IPS DF 6.9 (cell line): ENCODE data around the gene LZTS2.
A peak's percentile ranks its signal among the peaks of the same experiment; 100 is the strongest.

Source experiments
- DNase-seq: peaks from one replicate; pipeline ENCODE4 v3.0.0-alpha.2; 2013; ENCODE audit warnings: low read depth, low spot score
- H3K27ac ChIP-seq: one replicate; pipeline ENCODE4 v1.5.1; 2013; ENCODE audit warnings: low read length, control low read depth
- H3K27me3 ChIP-seq: 2 replicates; pipeline ENCODE4 v1.6.1; 2013; ENCODE audit warnings: mild to moderate bottlenecking, low read length; ENCODE audit not compliant: control insufficient read depth, insufficient read depth
- H3K36me3 ChIP-seq: 2 replicates; pipeline ENCODE4 v1.6.1; 2013; ENCODE audit warnings: low read length; ENCODE audit not compliant: control insufficient read depth, insufficient read depth
- H3K4me1 ChIP-seq: 2 replicates; pipeline ENCODE4 v1.6.1; 2013; ENCODE audit warnings: low read length; ENCODE audit not compliant: control insufficient read depth, insufficient read depth
- H3K4me3 ChIP-seq: 2 replicates; pipeline ENCODE4 v1.5.1; 2013; ENCODE audit warnings: mild to moderate bottlenecking, low read length
- H3K9me3 ChIP-seq: 2 replicates; pipeline ENCODE4 v1.6.1; 2013; ENCODE audit warnings: low read length, inconsistent platforms; ENCODE audit not compliant: control insufficient read depth, insufficient read depth
- WGBS: extraction: QIAGEN DNeasy Blood & Tissue Kit; methylation state at CpG from one replicate; pipeline ENCODE4 v1.1.7; 2013; ENCODE audit warnings: mixed read lengths, missing lambda C conversion rate; ENCODE audit not compliant: insufficient read length, insufficient coverage; 5-methylcytosine and 5-hydroxymethylcytosine counted together

The LZTS2 gene

DNA sequence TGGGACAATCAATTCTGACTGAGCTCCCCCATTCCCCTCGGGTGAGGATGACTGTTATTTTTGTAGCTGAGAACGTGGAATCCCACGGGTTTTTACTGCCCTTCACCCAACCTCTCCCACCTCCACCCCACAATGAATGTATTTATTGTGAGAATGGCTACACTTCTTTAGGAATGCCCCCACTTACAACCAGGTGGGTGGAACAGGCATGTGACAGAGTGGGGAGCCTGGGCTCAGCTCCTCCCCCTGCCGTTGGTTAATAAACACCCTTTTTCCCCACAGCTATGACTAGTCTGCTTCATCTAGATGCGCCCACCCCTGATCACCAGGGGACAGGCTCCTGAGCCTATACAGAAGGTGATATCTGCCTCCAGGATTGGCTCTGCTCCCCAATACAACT is 14.3 kb upstream of the LZTS2 start:
- H3K27me3 ChIP-seq, result no peaks in the 10 kb centered on the region
- no peak for DNase-seq
- peaks cover 11% of the 10 kb centered on the region for H3K36me3 ChIP-seq
- no CpG with 5 or more reads among the region's 5 CpGs for WGBS
- no peaks in the 10 kb centered on the region for H3K9me3 ChIP-seq
- peaks cover 4% of the 10 kb centered on the region; the same call in 1 of the 2 replicates for H3K4me1 ChIP-seq
- H3K4me3 ChIP-seq, result no peak overlapping the region
- H3K27ac ChIP-seq, result no peak overlapping the region

DNA sequence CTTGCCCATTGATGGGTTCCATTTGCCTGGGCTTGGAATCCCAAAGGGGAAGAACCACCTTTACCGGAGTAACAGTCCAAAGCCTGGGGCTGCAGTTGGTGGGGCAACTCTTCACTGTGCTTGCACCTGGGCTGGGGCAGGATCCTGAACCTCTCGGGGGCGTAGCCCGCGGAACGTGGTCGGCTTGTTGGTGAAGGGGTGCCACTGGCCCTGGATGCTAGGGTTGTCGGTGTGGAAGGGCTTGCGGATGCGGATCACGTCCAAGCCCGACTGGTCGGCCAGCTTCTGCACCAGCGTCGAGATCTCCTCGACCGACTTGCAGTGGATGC is 13.0 kb upstream of the LZTS2 start:
- H3K27me3 ChIP-seq, result no peaks in the 10 kb centered on the region
- DNase-seq, result no peak
- H3K9me3 ChIP-seq, result no peaks in the 10 kb centered on the region
- H3K4me1 ChIP-seq, result peaks cover 4% of the 10 kb centered on the region; the same call in 1 of the 2 replicates
- peaks cover 23% of the 10 kb centered on the region for H3K36me3 ChIP-seq
- no peak overlapping the region for H3K27ac ChIP-seq
- WGBS, result no CpG with 5 or more reads among the region's 17 CpGs
- H3K4me3 ChIP-seq, result peak overlapping the region; percentile 84

DNA sequence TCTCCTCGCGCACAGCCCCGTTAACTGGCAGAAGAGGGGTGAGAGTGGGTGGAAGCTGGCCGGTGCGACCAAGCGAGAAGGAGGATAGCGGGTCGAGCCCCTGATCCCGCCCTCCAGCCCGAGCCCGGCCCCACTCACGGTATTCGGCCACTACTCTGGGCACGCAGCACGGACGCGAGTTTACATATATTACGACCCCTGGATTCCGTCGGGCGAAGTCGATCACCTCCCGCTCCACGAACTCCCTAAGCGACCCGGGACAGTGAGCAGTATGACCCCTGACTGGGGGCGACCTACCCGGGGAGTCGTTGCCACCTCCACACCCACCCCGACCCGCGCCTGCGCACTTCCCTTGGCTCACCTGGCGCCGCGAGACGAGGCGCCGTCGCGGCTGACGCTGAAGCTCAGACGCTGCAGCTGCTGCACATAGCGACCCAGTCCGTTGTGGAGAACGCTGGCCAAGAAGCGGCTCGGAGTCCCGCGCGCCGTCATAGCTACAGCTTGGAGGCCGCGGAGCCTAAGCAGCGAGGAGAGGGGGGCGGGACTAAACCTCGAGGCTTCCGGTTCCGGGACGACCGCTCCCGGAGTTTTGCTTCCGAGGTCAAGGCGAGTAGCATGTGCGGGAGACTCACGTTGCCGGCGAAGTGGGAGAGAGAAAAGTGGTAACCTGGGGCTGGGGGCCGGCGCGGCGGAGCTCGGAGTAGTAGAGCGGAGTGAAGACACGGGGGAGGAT is 12.5 kb upstream of the LZTS2 start, which contains the start of the genes MRPL43 and TWNK:
TSS of gene MRPL43 (minus strand) at position 546 of the 733 bp plus-strand sequence. CDS start at position 492, 54 bp downstream.
TSS of gene TWNK (plus strand) at position 592 of the 733 bp plus-strand sequence. CDS start 668 bp downstream, outside the sequence.
- no peak for DNase-seq
- Histone ChIP-seq H3K36me3 (peaks cover 23% of the 10 kb centered on the region), H3K9me3 (no peaks in the 10 kb centered on the region), H3K27me3 (no peaks in the 10 kb centered on the region), H3K4me1 (peaks cover 4% of the 10 kb centered on the region; the same call in 1 of the 2 replicates), H3K4me3 (peak within 1 kb of the TSS; percentile 84), H3K27ac (no peak within 1 kb of the TSS)
- no CpG with 5 or more reads among the region's 75 CpGs for WGBS

DNA sequence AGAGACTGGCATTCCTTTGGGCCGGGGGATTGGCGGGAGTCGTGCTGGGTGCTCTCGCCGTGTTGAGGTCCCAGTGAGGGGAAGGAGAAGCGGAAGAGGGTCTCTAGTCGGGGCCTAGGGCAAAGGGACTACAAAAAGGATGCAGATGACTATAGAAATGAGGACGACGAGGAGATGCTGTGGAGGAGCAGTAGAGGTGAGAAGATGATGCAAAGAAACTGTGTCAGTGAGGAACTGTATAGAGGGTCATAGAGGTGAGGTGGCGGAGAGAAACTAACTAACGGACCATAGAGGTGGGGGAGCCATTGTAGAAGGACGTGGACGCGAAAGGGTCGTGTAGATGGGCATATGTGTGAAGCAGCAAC is 11.9 kb upstream of the LZTS2 start:
- H3K27ac ChIP-seq, result no peak overlapping the region
- no peaks in the 10 kb centered on the region for H3K9me3 ChIP-seq
- WGBS, result no CpG with 5 or more reads among the region's 15 CpGs
- H3K27me3 ChIP-seq, result no peaks in the 10 kb centered on the region
- no peak for DNase-seq
- H3K4me3 ChIP-seq, result peak overlapping the region; percentile 84
- peaks cover 4% of the 10 kb centered on the region; the same call in 1 of the 2 replicates for H3K4me1 ChIP-seq
- peaks cover 23% of the 10 kb centered on the region for H3K36me3 ChIP-seq

DNA sequence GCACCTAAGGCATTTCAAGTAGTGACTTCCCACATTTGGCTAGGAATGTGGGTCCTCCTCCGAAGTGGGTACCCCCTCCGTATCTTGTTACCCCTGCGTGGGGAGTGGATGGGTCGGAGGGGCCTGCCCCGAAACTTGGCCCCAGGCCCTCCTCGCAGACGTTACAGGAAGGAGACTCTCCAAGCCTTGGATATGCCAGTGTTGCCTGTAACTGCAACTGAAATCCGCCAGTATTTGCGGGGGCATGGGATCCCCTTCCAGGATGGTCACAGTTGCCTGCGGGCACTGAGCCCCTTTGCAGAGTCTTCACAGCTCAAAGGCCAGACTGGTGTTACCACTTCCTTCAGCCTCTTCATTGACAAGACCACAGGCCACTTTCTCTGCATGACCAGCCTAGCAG is 11.4 kb upstream of the LZTS2 start:
- Histone ChIP-seq H3K27me3 (no peaks in the 10 kb centered on the region), H3K27ac (no peak overlapping the region), H3K9me3 (no peaks in the 10 kb centered on the region), H3K4me3 (peak overlapping the region; percentile 84), H3K36me3 (peaks cover 25% of the 10 kb centered on the region), H3K4me1 (peaks cover 4% of the 10 kb centered on the region; the same call in 1 of the 2 replicates)
- WGBS, result no CpG with 5 or more reads among the region's 10 CpGs
- DNase-seq, result no peak

DNA sequence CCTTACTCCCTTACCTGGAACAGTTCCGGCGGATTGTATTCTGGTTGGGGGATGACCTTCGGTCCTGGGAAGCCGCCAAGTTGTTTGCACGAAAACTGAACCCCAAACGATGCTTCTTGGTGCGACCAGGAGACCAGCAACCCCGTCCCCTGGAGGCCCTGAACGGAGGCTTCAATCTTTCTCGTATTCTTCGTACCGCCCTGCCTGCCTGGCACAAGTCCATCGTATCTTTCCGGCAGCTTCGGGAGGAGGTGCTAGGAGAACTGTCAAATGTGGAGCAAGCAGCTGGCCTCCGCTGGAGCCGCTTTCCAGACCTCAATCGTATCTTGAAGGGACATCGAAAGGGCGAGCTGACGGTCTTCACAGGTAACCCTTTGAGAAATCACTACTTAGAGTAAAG is 10.5 kb upstream of the LZTS2 start:
- no peaks in the 10 kb centered on the region for H3K9me3 ChIP-seq
- H3K4me1 ChIP-seq, result peaks cover 4% of the 10 kb centered on the region; the same call in 1 of the 2 replicates
- WGBS, result no CpG with 5 or more reads among the region's 21 CpGs
- no peaks in the 10 kb centered on the region for H3K27me3 ChIP-seq
- peaks cover 27% of the 10 kb centered on the region for H3K36me3 ChIP-seq
- DNase-seq, result no peak
- H3K4me3 ChIP-seq, result no peak overlapping the region
- H3K27ac ChIP-seq, result no peak overlapping the region

DNA sequence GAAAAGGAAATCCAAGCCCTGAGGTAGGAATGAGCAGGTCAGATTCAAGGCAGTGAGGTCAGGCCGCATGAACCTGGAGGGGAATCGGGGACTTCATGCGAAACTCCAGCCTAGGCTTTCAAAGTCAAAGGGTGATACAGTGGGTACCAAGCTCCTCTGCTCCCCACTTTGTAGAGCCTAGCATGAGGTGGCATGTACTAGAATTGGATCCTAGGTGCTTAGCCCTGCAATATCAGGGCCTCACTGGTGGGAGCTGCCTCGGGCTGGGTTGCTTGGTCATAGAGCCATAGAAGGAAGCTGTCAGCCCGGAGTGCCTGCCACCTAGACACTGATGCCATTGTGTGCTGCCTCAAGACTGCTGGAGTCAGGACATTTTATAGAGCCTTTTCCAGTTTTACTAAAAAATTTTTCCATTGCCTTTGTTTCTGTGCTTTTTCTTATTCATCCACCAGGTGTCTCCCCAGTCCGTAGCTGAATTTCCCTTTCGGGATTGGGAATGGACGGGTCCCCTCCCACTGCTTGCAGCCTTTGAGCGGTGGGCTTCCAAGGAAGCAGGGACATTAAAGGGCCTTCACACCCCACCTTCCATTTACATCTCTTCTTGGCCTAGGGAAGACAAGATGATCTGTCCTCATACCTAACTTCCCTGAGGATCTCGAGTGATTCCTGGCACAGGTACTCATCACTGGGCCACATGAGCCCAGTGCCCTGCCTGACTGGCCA is 5.5 kb upstream of the LZTS2 start:
- no peak overlapping the region for H3K27ac ChIP-seq
- peaks cover 9% of the 10 kb centered on the region; the same call in 1 of the 2 replicates for H3K4me1 ChIP-seq
- no CpG with 5 or more reads among the region's 10 CpGs for WGBS
- H3K4me3 ChIP-seq, result no peak overlapping the region
- H3K9me3 ChIP-seq, result no peaks in the 10 kb centered on the region
- peaks cover 23% of the 10 kb centered on the region for H3K36me3 ChIP-seq
- no peak for DNase-seq
- no peaks in the 10 kb centered on the region for H3K27me3 ChIP-seq

DNA sequence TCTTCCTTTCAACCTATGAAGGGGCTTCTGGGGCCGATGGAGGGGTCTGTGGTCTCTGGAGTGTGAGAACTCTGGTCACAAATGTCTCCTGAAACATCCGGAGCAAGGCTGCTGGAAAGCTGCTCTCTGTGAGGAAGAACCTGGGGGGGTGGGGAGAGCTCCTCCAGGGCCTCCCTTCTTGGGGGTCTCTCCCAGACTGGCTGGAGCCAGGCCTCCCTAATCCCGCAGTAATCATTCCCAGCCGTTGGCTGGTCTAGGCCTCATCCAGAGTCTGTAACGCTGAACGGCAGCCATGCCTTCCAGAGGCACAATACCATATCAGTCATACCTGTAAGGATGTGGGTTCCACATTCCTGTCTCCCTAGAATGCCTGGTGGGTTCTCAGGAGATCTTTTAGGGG is 4.4 kb upstream of the LZTS2 start:
- Histone ChIP-seq H3K36me3 (peaks cover 17% of the 10 kb centered on the region; the same call in 1 of the 2 replicates), H3K27ac (no peak overlapping the region), H3K4me3 (no peak overlapping the region), H3K27me3 (no peaks in the 10 kb centered on the region), H3K9me3 (no peaks in the 10 kb centered on the region), H3K4me1 (peaks cover 9% of the 10 kb centered on the region; the same call in 1 of the 2 replicates)
- WGBS, result no CpG with 5 or more reads among the region's 6 CpGs
- DNase-seq, result no peak

DNA sequence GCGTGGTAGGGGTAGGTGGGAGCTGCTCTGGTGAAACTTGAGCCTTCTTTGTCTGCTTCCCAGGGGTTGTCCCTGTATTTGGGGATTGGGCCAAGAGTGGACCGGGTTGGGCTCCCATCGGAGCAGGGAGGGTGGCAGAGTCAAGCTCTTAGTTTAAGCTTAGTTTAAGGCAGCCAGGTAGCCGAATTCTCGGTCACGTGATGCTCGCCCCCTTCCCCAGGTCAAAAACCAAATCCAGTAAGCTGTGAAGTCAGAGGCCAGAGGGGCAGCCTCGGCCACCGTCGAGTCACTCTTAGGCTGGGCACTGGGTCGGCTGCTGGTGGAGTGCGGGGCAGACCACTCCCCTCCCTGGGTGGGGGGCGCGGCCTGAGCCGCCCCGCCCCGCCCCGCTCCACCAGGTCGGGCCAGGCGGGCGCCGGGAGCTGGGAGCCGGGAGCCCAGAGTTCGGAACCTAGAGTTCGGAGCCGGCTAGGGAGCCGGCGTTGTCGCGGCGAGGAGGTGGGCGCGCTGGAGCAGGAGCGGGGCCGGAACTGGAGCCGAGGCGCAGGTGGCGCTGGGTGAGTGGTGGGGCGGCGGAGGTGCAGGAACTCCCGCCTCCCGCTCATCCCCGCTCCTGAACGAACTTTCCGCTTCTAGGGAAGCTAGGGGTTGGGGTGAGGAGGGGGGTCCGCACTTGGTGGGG is 2.8 kb upstream of the LZTS2 start:
- Histone ChIP-seq H3K9me3 (no peaks in the 10 kb centered on the region), H3K36me3 (0 out of 2 replicates have a peak, but pooled peaks cover 4% of the 10 kb centered on the region), H3K4me3 (peak overlapping the region; percentile 73; the same call in 1 of the 2 replicates), H3K27me3 (no peaks in the 10 kb centered on the region), H3K27ac (no peak overlapping the region), H3K4me1 (peaks cover 11% of the 10 kb centered on the region; the same call in 1 of the 2 replicates)
- no CpG with 5 or more reads among the region's 46 CpGs for WGBS
- DNase-seq, result no peak
